ENCODE measurements around the gene UGT2A3.

UGT2A3 gene

GRCh38 chr4:68912807-68913206 lies 38.8 kb downstream of the UGT2A3 start:
- DNase-seq (ENCODE audit: low read depth) = no peak

DNA sequence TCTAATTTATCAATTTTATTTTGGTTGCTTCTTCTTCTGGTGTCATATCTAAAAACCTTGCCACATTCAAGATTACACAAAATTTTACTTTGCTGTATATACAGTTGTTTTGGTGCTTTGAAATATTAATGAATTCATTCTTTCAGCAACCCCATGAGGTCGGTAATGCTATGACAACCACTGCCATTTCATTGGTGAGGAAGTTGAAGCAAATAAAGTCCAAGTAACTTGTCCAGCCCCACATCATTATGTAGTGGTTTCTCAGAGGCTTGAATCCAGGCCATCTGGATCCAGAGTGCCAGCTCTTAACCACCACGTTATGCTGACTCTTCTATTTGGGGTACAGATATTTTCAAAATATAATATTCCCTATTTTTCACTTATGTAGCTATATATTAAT lies 42.2 kb downstream of the UGT2A3 start:
- DNase-seq (ENCODE audit: low read depth) = no peak

GRCh38 chr4:68907788-68908700 lies 43.6 kb downstream of the UGT2A3 start:
- DNase-seq (ENCODE audit: low read depth) = no peak

DNA sequence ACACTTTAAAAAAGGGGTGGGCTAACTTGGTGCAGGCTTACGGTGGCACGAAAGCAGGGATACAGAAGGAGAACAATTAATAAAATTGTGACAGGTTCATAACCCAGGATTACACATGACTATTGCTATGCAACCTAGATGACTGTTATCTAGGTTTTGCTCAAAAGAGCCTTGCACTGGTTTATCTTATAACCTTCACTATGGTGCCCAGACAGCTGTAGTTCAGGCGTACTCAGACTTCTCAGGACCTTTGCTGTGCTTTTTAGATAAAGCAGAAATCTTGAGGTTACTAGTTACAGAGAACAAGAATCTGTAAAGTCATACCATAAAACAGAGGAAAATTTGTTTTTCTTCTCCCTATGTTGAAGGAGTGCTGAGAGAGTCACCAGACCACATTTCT lies 44.4 kb downstream of the UGT2A3 start:
- no peak for DNase-seq (ENCODE audit: low read depth)

- DNase-seq (ENCODE audit: low read depth) = no peak
These were observed 44.8 kb downstream of the UGT2A3 start for GRCh38 chr4:68906780-68907137.

GRCh38 chr4:68905939-68906779 lies 45.4 kb downstream of the UGT2A3 start:
- peak; percentile 16 for DNase-seq (ENCODE audit: low read depth)

GRCh38 chr4:68905598-68905938 lies 46.0 kb downstream of the UGT2A3 start:
- DNase-seq (ENCODE audit: low read depth) = no peak

DNA sequence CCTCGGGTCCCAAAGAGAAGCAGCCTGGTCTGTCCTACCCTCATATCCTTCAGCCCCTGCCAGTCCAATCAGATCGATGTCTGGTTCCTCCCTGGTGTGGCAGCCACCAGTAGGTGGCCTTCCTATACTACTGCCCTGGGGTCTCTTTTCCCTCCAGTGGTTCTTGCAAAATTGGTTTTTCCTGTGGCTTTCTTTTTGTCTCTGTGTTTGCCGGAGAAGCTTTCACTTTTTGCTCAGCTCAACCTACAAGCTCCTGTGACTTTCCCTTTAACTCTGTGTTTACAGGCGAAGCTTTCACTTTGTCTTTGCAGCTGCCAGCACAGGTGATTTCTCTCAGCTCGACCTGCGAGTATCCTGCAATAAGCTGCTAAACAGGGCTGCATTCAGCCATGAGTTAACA lies 46.8 kb downstream of the UGT2A3 start:
- no peak for DNase-seq (ENCODE audit: low read depth)

- no peak for DNase-seq (ENCODE audit: low read depth)
These were observed 54.9 kb downstream of the UGT2A3 start for GRCh38 chr4:68896749-68897148.

DNA sequence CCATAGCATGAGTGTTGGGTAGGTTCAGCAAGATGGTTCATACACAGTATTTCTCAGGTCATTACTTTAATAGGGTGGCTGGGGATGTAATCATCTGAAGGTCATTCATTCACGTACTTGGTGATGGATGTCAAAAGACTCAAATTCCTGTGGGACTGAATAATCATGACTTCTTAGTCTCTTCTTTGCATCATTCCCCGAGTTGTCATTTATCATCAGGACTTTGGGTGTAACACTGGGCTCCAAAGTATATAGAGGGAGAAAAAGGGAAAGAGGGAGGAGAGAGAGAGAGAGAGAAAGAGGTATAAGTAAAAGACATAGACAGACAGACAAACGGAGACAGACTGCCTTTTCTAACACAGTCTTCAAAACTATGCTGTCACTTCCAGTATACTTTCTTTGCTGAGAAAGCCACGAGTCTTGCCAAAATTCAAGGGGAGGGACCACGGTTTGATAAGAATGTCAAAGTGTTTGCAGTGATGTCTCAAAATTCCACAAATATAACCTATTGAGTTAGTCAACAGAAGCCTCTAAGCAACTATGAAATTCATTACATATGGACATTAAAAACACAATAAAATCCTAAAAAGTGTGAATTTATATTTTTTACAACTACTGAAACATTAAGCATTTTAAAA lies 55.9 kb downstream of the UGT2A3 start:
- no peak for DNase-seq (ENCODE audit: low read depth)

GRCh38 chr4:68892861-68893260 lies 58.7 kb downstream of the UGT2A3 start:
- DNase-seq (ENCODE audit: low read depth) = no peak

GRCh38 chr4:68891678-68892077 lies 59.9 kb downstream of the UGT2A3 start:
- DNase-seq (ENCODE audit: low read depth) = no peak

DNA sequence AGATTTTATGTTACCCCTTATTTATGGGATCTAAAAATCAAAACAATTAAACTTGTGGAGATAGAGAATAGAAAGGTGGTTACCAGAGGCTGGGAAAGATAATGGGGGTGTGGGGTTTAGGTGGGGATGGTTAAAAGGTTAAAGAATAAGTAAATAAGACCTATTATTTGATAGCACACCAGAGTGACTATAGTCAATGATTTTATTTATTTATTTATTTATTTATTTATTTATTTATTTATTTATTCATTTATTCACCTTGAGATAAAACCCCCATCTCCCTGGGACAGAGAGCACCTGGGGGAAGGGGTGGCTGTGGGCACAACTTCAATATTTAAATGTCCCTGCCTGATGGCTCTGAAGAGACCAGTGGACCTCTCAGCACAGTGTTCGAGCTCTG lies 66.1 kb downstream of the UGT2A3 start:
- DNase-seq (ENCODE audit: low read depth) = no peak

DNA sequence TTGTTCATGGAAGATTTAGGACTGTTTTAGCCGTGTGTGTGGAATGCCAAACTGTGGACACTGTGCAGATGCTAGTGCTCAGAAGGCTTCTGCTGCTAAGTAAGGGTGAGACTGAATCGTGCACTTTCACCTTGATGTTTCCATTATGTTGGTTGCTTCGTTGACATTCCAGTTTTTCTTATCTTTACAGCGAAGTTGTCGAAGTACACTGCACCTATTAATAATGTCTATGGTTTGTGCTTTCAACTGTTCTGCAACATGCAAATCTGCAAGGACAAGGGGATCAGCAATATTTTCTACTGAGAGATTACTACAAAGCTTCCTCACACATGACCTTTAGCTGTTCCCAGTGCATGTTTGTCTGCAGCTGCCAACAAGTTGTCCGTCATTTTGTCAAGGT lies 67.7 kb downstream of the UGT2A3 start:
- no peak for DNase-seq (ENCODE audit: low read depth)

All from fibroblast of the conjunctiva (primary cell).